ENCODE measurements around the gene PIMREG.

- TF ChIP-seq CTCF (IDR thresholded peaks at IDR 0.05) (no peak), POLR2A (IDR thresholded peaks at IDR 0.05) (no peak)
Observed at GRCh38 chr17:6488008-6488539, 43.8 kb downstream of the PIMREG start.
